HCT116 (cell line): ENCODE results near the gene MOB3B. TPM values are rescaled to one million over a fixed set of nuclear protein-coding genes. Genes with fewer than 3 reads are reported as not detected.

Experiments used
- ATAC-seq: fragments of 200-7000 bp; cut with Tn5 transposase; 2 replicates; pipeline ENCODE4 v1.9.1; 2020; ENCODE audit warnings: mild to moderate bottlenecking, moderate library complexity
- BruUV-seq: library from RNA; stranded (reverse); fragments of 400-500 nt; replicated peaks from 2 replicates; lab custom pipeline; 2021; lab: Mats Ljungman, UMichigan
- CTCF ChIA-PET: fragments of 300-600 bp; sonication (Branson Sonifier 250); formaldehyde crosslinking; loops from one replicate; lab custom pipeline; 2021; ENCODE audit warnings: antibody characterized with exemption; lab: Charles Lee
- POLR2A ChIA-PET: fragments of 300-600, 350-600 bp; sonication (Branson Sonifier 250); formaldehyde crosslinking; loops from one replicate; lab custom pipeline; 2021; ENCODE audit warnings: antibody characterized with exemption; lab: Charles Lee
- RAD21 ChIA-PET, 2 experiments: fragments of 300-600 bp; sonication (Branson Sonifier 250); formaldehyde crosslinking; loops; one replicate each; lab custom pipeline; 2023; ENCODE audit warnings: low total read pairs in 2 of 2; ENCODE audit not compliant: uncharacterized antibody in 2 of 2, unreplicated experiment in 2 of 2, low non-redundant PET in 1 of 2; lab: Charles Lee
- DNase-seq: peaks from one replicate; pipeline ENCODE4 v3.0.0-alpha.2; 2010; ENCODE audit warnings: low read depth, low spot score
- H2AFZ ChIP-seq: fragments of 200-600 bp; shearing (Covaris generic), sonication (generic); 2 replicates; pipeline ENCODE4 v1.6.1; 2017; ENCODE audit warnings: low read depth, mixed run types, mixed read lengths, antibody characterized with exemption, low read length; ENCODE audit not compliant: poor library complexity, severe bottlenecking
- H3K27ac ChIP-seq: 2 replicates; pipeline ENCODE4 v1.5.1; 2012; ENCODE audit warnings: low read depth, low read length
- H3K27me3 ChIP-seq: fragments of 200-600 bp; sonication (generic); 2 replicates; pipeline ENCODE4 v1.6.1; 2016; ENCODE audit warnings: mixed run types, low read length, mixed read lengths; ENCODE audit not compliant: insufficient read depth
- H3K36me3 ChIP-seq, 2 experiments: fragments of 200-500 bp in 1 of 2; fragments of 200-600 bp in 1 of 2; sonication (Bioruptor generic) in 1 of 2; sonication (generic) in 1 of 2; 2 replicates each; pipeline versions ENCODE4 v1.5.1 to v1.6.1; 2014 to 2016; ENCODE audit warnings: low read length in 2 of 2, inconsistent platforms in 1 of 2, mixed read lengths in 1 of 2, mixed run types in 1 of 2; ENCODE audit not compliant: insufficient read depth in 2 of 2, control insufficient read depth in 1 of 2
- H3K4me1 ChIP-seq, 2 experiments: fragments of 200-600 bp in 1 of 2; sonication (generic) in 1 of 2; 2 replicates each; pipeline versions ENCODE4 v1.5.1 to v1.6.1; 2012 to 2017; ENCODE audit warnings: low read length in 2 of 2, inconsistent platforms in 1 of 2, mild to moderate bottlenecking in 1 of 2, mixed read lengths in 1 of 2, mixed run types in 1 of 2, moderate library complexity in 1 of 2; ENCODE audit not compliant: insufficient read depth in 2 of 2, control insufficient read depth in 1 of 2
- H3K4me2 ChIP-seq: fragments of 200-600 bp; sonication (generic); 2 replicates; pipeline ENCODE4 v1.6.1; 2017; ENCODE audit warnings: mixed run types, low read length, mixed read lengths
- H3K4me3 ChIP-seq, 2 experiments: fragments of 200-600 bp in 1 of 2; sonication (generic) in 1 of 2; replicated peaks in 1 of 2; 2 replicates each; pipeline ENCODE4 v1.5.1; 2011 to 2016; ENCODE audit warnings: low read length in 2 of 2, control low read depth in 1 of 2, low read depth in 1 of 2, mild to moderate bottlenecking in 1 of 2, mixed read lengths in 1 of 2, mixed run types in 1 of 2
- H3K79me2 ChIP-seq: fragments of 200-600 bp; sonication (generic); 2 replicates; pipeline ENCODE4 v1.6.1; 2017; ENCODE audit warnings: mild to moderate bottlenecking, mixed run types, low read length, moderate library complexity, mixed read lengths; ENCODE audit not compliant: insufficient read depth
- H3K9ac ChIP-seq: fragments of 200-600 bp; sonication (generic); 2 replicates; pipeline ENCODE4 v1.6.1; 2016; ENCODE audit warnings: low read length, mixed read lengths
- H3K9me2 ChIP-seq: fragments of 200-600 bp; sonication (generic), shearing (Covaris generic); 2 replicates; pipeline ENCODE4 v1.6.1; 2017; ENCODE audit warnings: mixed run types, mild to moderate bottlenecking, moderate library complexity; ENCODE audit not compliant: insufficient read depth
- H3K9me3 ChIP-seq, 2 experiments: fragments of 200-500 bp in 1 of 2; fragments of 200-600 bp in 1 of 2; sonication (Bioruptor generic) in 1 of 2; sonication (generic) in 1 of 2; 2 replicates each; pipeline ENCODE4 v1.6.1; 2014 to 2017; ENCODE audit warnings: low read length in 2 of 2, mixed read lengths in 2 of 2, inconsistent platforms in 1 of 2, low read depth in 1 of 2, mild to moderate bottlenecking in 1 of 2, mixed run types in 1 of 2, moderate library complexity in 1 of 2; ENCODE audit not compliant: control insufficient read depth in 1 of 2, insufficient read depth in 1 of 2
- H4K20me1 ChIP-seq: fragments of 200-600 bp; sonication (generic), shearing (Covaris generic); 2 replicates; pipeline ENCODE4 v1.6.1; 2017; ENCODE audit warnings: mixed run types, mild to moderate bottlenecking, moderate library complexity; ENCODE audit not compliant: insufficient read depth
- ATF3 ChIP-seq: IDR thresholded peaks from 2 replicates; pipeline ENCODE4 v1.6.1; 2012
- EZH2 ChIP-seq: fragments of 200-600 bp; sonication (generic); IDR thresholded peaks from 2 replicates; pipeline ENCODE4 v1.6.1; 2017; ENCODE audit warnings: antibody characterized with exemption, mixed run types
- EZH2phosphoT487 ChIP-seq: fragments of 200-600 bp; IDR thresholded peaks from 2 replicates; pipeline ENCODE4 v1.6.1; 2018; ENCODE audit warnings: antibody characterized with exemption, borderline replicate concordance
- FOSL1 ChIP-seq: IDR thresholded peaks from 2 replicates; pipeline ENCODE4 v1.6.1; 2012; ENCODE audit warnings: low read depth
- JUND ChIP-seq: IDR thresholded peaks from 2 replicates; pipeline ENCODE4 v1.6.1; 2012
- MAX ChIP-seq: IDR thresholded peaks from 2 replicates; pipeline ENCODE4 v1.6.1; 2012
- POLR2AphosphoS5 ChIP-seq: IDR thresholded peaks from 2 replicates; pipeline ENCODE4 v1.6.1; 2011; ENCODE audit warnings: mild to moderate bottlenecking, low read depth, low read length, moderate library complexity
- RAD21 ChIP-seq: IDR thresholded peaks from 2 replicates; pipeline ENCODE4 v1.6.1; 2012; ENCODE audit warnings: low read depth, mild to moderate bottlenecking
- REST ChIP-seq: IDR thresholded peaks from 2 replicates; pipeline ENCODE4 v1.6.1; 2012; ENCODE audit warnings: low read depth
- SIN3A ChIP-seq: IDR thresholded peaks from 2 replicates; pipeline ENCODE4 v1.6.1; 2012; ENCODE audit warnings: low read depth
- SP1 ChIP-seq: IDR thresholded peaks from 2 replicates; pipeline ENCODE4 v1.6.1; 2012; ENCODE audit warnings: low read depth
- YY1 ChIP-seq: IDR thresholded peaks from 2 replicates; pipeline ENCODE4 v1.6.1; 2011; ENCODE audit warnings: low read length, low read depth, moderate library complexity, mild to moderate bottlenecking; ENCODE audit not compliant: insufficient replicate concordance; ENCODE audit errors: extremely low read depth
- intact Hi-C: fragments of 100-400 bp; cut with micrococcal nuclease; formaldehyde crosslinking; loops from 2 replicates; pipeline ENCODE4 v1.10.0; 2022
- total RNA-seq: library from RNA; stranded (reverse); gene quantifications from one replicate; pipeline ENCODE4 v1.2.1, GENCODE V29; 2021; ENCODE audit not compliant: unreplicated experiment
- TF ChIP-seq, protein P1 (sequence below), 3 experiments: fragments of 200-600 bp in 1 of 3; sonication (generic) in 1 of 3; IDR thresholded peaks in 2 of 3; conservative IDR thresholded peaks in 1 of 3; 2 replicates each; pipeline ENCODE4 v1.5.1; 2012 to 2017; ENCODE audit warnings: low read depth in 2 of 3, low read length in 2 of 3, antibody characterized with exemption in 1 of 3, borderline replicate concordance in 1 of 3, control low read depth in 1 of 3, mild to moderate bottlenecking in 1 of 3, mixed read lengths in 1 of 3, mixed run types in 1 of 3, moderate library complexity in 1 of 3; ENCODE audit not compliant: insufficient read depth in 1 of 3

Gene MOB3B
- total RNA-seq, 1 experiment from 2014 or later = 1.2 TPM

DNA sequence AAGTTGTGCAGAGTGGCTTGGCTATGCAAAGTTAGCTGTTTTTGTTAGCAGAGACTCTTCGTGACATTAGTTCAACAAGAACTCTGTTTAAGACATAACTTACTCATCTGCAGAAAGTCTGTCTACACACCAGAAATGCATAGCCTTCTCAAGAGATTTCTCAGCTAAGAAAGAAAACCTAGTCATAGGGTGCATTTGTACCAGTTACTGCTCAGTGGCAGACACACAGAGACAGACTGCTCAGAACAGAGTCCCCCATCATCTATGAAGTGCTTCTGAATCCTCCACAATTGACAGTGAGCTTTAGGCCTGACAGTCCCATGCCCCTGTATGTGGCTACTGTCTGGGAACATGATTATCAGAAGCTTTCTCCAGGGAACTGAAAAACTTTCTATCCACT, 61.6 kb downstream of the MOB3B start:
- no peak for TF ChIP-seq FOSL1
- no peak for TF ChIP-seq SP1
- no peak for TF ChIP-seq POLR2AphosphoS5
- TF ChIP-seq ATF3 = no peak
- TF ChIP-seq JUND = no peak
- no peak for TF ChIP-seq MAX
- TF ChIP-seq EZH2 = no peak
- TF ChIP-seq, protein P1, sequence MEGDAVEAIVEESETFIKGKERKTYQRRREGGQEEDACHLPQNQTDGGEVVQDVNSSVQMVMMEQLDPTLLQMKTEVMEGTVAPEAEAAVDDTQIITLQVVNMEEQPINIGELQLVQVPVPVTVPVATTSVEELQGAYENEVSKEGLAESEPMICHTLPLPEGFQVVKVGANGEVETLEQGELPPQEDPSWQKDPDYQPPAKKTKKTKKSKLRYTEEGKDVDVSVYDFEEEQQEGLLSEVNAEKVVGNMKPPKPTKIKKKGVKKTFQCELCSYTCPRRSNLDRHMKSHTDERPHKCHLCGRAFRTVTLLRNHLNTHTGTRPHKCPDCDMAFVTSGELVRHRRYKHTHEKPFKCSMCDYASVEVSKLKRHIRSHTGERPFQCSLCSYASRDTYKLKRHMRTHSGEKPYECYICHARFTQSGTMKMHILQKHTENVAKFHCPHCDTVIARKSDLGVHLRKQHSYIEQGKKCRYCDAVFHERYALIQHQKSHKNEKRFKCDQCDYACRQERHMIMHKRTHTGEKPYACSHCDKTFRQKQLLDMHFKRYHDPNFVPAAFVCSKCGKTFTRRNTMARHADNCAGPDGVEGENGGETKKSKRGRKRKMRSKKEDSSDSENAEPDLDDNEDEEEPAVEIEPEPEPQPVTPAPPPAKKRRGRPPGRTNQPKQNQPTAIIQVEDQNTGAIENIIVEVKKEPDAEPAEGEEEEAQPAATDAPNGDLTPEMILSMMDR (IDR thresholded peaks at IDR 0.05 in 2 of 3, conservative IDR thresholded peaks at IDR 0.05 in 1 of 3; ENCODE audit: borderline replicate concordance in 1 of 3, insufficient read depth in 1 of 3, low read depth in 2 of 3, low read length in 2 of 3) = no peak
- no peak for TF ChIP-seq EZH2phosphoT487
- TF ChIP-seq RAD21 = no peak
- no peak for TF ChIP-seq SIN3A
- TF ChIP-seq YY1 = no peak
- no peak for TF ChIP-seq REST
- ATAC-seq = no peak

More for the DNA sequence above, 61.6 kb downstream of the MOB3B start:
- Histone ChIP-seq H3K9me2 (no peaks in the 10 kb centered on the region), H3K9me3 (no peaks in the 10 kb centered on the region), H3K4me3 (no peak overlapping the region), H3K27me3 (no peaks in the 10 kb centered on the region), H4K20me1 (no peaks in the 10 kb centered on the region), H3K36me3 (no peaks in the 10 kb centered on the region), H3K9ac (no peak overlapping the region), H3K27ac (no peak overlapping the region), H3K79me2 (no peaks in the 10 kb centered on the region), H2AFZ (no peak overlapping the region), H3K4me1 (no peaks in the 10 kb centered on the region), H3K4me2 (no peak overlapping the region)
- POLR2A ChIA-PET = no interaction called here
- DNase-seq = no peak
- CTCF ChIA-PET = no interaction called here
- no TSS peak for BruUV-seq
- intact Hi-C loops = no loop called here
- RAD21 ChIA-PET = no interaction called here
